Limb (tissue), 2 donors: Measurements from ENCODE around the gene CSNK1D.
A peak's percentile ranks its signal among the peaks of the same experiment; 100 is the strongest.

Source experiments
- DNase-seq, 2 donors: peaks; one replicate each; pipeline ENCODE4 v3.0.0-alpha.2; 2016; ENCODE audit errors: extremely low spot score in 2 of 2

CSNK1D gene

GRCh38 chr17:82240506-82241182 is 32.9 kb downstream of the CSNK1D start:
- no peak for DNase-seq

- peak in 1 of 2 donors; percentile 26 for DNase-seq
These were observed 33.5 kb downstream of the CSNK1D start for GRCh38 chr17:82239926-82240505.

- peak in 1 of 2 donors; percentile 16 for DNase-seq
These were observed 34.0 kb downstream of the CSNK1D start for GRCh38 chr17:82239401-82239925.

GRCh38 chr17:82238472-82239201 is 34.9 kb downstream of the CSNK1D start:
- peak in 1 of 2 donors; percentile 36 for DNase-seq

- DNase-seq, result peak in 1 of 2 donors; percentile 32
These were observed 35.6 kb downstream of the CSNK1D start for GRCh38 chr17:82237746-82238471.

GRCh38 chr17:82237083-82237745 is 36.3 kb downstream of the CSNK1D start:
- DNase-seq, result peak in 1 of 2 donors; percentile 30

- DNase-seq, result peak; percentile 64 to 84
These were observed 37.1 kb downstream of the CSNK1D start for GRCh38 chr17:82236142-82236971.

GRCh38 chr17:82235775-82236141 is 37.7 kb downstream of the CSNK1D start:
- DNase-seq, result no peak

GRCh38 chr17:82235056-82235774 is 38.3 kb downstream of the CSNK1D start:
- DNase-seq, result peak in 1 of 2 donors; percentile 27

- peak in 1 of 2 donors; percentile 35 for DNase-seq
These were observed 39.1 kb downstream of the CSNK1D start for GRCh38 chr17:82234211-82235055.

GRCh38 chr17:82232876-82233785 is 40.4 kb downstream of the CSNK1D start:
- DNase-seq, result peak in 1 of 2 donors; percentile 25

- peak in 1 of 2 donors; percentile 42 for DNase-seq
These were observed 41.1 kb downstream of the CSNK1D start for GRCh38 chr17:82232322-82232820.

- DNase-seq, result no peak
These were observed 41.8 kb downstream of the CSNK1D start for GRCh38 chr17:82231562-82232321.

GRCh38 chr17:82231312-82231561 is 42.3 kb downstream of the CSNK1D start:
- no peak for DNase-seq

- peak; percentile 61 to 85 for DNase-seq
These were observed 42.7 kb downstream of the CSNK1D start for GRCh38 chr17:82230609-82231311.
